Measurements from ENCODE around the gene WAC. TPM values are rescaled to one million over a fixed set of nuclear protein-coding genes. Genes with fewer than 3 reads are reported as not detected.

Gene WAC
- total and polyA plus RNA-seq, 2 of the 13 experiments (the other 11 are each of a cell fraction or from before 2014, with no cell fraction given), result 69.1 to 96.2 TPM

GRCh38 chr10:28532337-28533185 lies at the start of gene WAC (continued):
- TF ChIP-seq ELF3 (CRISPR knock-in tag; IDR thresholded peaks at IDR 0.05) (peak; percentile 55; the same call in 1 of the 2 replicates), PHF8 (CRISPR knock-in tag; IDR thresholded peaks at IDR 0.05) (peak; percentile 100), ZNF570 (CRISPR knock-in tag; IDR thresholded peaks at IDR 0.05; ENCODE audit: borderline replicate concordance) (0 out of 2 replicates have a peak, but pooled peaks have one; percentile 30), ZNF687 (CRISPR knock-in tag; IDR thresholded peaks at IDR 0.05) (peak; percentile 92), KLF11 (CRISPR knock-in tag; IDR thresholded peaks at IDR 0.05) (0 out of 2 replicates have a peak, but pooled peaks have one; percentile 84), KDM1A (CRISPR knock-in tag; IDR thresholded peaks at IDR 0.05) (no peak), ZNF407 (CRISPR knock-in tag; IDR thresholded peaks at IDR 0.05; ENCODE audit: not compliant biosample characterization) (peak; percentile 87), TOPORS (CRISPR knock-in tag; IDR thresholded peaks at IDR 0.05) (peak; percentile 76), HCFC1 (IDR thresholded peaks at IDR 0.05; ENCODE audit: low read depth, low read length) (peak; percentile 42; the same call in 1 of the 2 replicates), KAT7 (CRISPR knock-in tag; IDR thresholded peaks at IDR 0.05; ENCODE audit: borderline replicate concordance) (no peak), ZNF660 (CRISPR knock-in tag; IDR thresholded peaks at IDR 0.05; ENCODE audit: borderline replicate concordance, low read depth) (no peak), HNRNPL (IDR thresholded peaks at IDR 0.05; ENCODE audit: low read depth, low read length) (no peak)
- TF ChIP-seq, protein P1, sequence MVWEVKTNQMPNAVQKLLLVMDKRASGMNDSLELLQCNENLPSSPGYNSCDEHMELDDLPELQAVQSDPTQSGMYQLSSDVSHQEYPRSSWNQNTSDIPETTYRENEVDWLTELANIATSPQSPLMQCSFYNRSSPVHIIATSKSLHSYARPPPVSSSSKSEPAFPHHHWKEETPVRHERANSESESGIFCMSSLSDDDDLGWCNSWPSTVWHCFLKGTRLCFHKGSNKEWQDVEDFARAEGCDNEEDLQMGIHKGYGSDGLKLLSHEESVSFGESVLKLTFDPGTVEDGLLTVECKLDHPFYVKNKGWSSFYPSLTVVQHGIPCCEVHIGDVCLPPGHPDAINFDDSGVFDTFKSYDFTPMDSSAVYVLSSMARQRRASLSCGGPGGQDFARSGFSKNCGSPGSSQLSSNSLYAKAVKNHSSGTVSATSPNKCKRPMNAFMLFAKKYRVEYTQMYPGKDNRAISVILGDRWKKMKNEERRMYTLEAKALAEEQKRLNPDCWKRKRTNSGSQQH (CRISPR knock-in tag; IDR thresholded peaks at IDR 0.05; ENCODE audit: low read depth), result no peak
